HEK293 (cell line): Measurements from ENCODE around the gene CDC27.

ENCODE experiments used
- EGR2 ChIP-seq: fragments of 450-650 bp; formaldehyde crosslinking; IDR thresholded peaks from 2 replicates; pipeline ENCODE4 v1.5.1; 2016; ENCODE audit warnings: low read depth, missing biosample characterization, missing genetic modification characterization
- HOXA7 ChIP-seq: sonication (generic); formaldehyde crosslinking; IDR thresholded peaks from 2 replicates; pipeline ENCODE4 v1.8.1; 2022; ENCODE audit warnings: missing genetic modification reagents, borderline replicate concordance
- IKZF3 ChIP-seq: fragments of 450-650 bp; IDR thresholded peaks from 2 replicates; pipeline ENCODE4 v1.5.0; 2018; ENCODE audit warnings: missing biosample characterization, mild to moderate bottlenecking, missing genetic modification characterization, moderate library complexity
- KLF16 ChIP-seq: fragments of 450-650 bp; formaldehyde crosslinking; IDR thresholded peaks from 2 replicates; pipeline ENCODE4 v1.5.1; 2017; ENCODE audit warnings: missing biosample characterization, missing genetic modification characterization
- MZF1 ChIP-seq: fragments of 450-650 bp; formaldehyde crosslinking; IDR thresholded peaks from 2 replicates; pipeline ENCODE4 v1.5.1; 2017; ENCODE audit warnings: missing biosample characterization, missing genetic modification characterization, borderline replicate concordance
- OSR2 ChIP-seq: fragments of 450-650 bp; formaldehyde crosslinking; IDR thresholded peaks from 2 replicates; pipeline ENCODE4 v1.5.1; 2016; ENCODE audit warnings: missing biosample characterization, missing genetic modification characterization
- OVOL3 ChIP-seq: fragments of 450-650 bp; formaldehyde crosslinking; IDR thresholded peaks from 2 replicates; pipeline ENCODE4 v1.5.1; 2016; ENCODE audit warnings: missing biosample characterization, missing genetic modification characterization
- PRDM10 ChIP-seq: fragments of 450-650 bp; formaldehyde crosslinking; IDR thresholded peaks from 2 replicates; pipeline ENCODE4 v1.5.1; 2016; ENCODE audit warnings: missing biosample characterization, missing genetic modification characterization
- SCRT2 ChIP-seq: fragments of 450-650 bp; formaldehyde crosslinking; IDR thresholded peaks from 2 replicates; pipeline ENCODE4 v1.5.1; 2016; ENCODE audit warnings: missing biosample characterization, missing genetic modification characterization
- SP2 ChIP-seq: fragments of 450-650 bp; formaldehyde crosslinking; IDR thresholded peaks from 2 replicates; pipeline ENCODE4 v1.5.1; 2016; ENCODE audit warnings: missing biosample characterization, missing genetic modification characterization
- SP3 ChIP-seq: fragments of 450-650 bp; formaldehyde crosslinking; IDR thresholded peaks from 2 replicates; pipeline ENCODE4 v1.5.1; 2016; ENCODE audit warnings: missing biosample characterization, missing genetic modification characterization
- YY1 ChIP-seq: fragments of 450-650 bp; formaldehyde crosslinking; IDR thresholded peaks from 2 replicates; pipeline ENCODE4 v1.5.1; 2018; ENCODE audit warnings: missing biosample characterization, missing genetic modification characterization
- ZBTB17 ChIP-seq: fragments of 450-650 bp; formaldehyde crosslinking; IDR thresholded peaks from 2 replicates; pipeline ENCODE4 v1.5.1; 2016; ENCODE audit warnings: missing biosample characterization, missing genetic modification characterization
- ZFP41 ChIP-seq: fragments of 450-650 bp; formaldehyde crosslinking; IDR thresholded peaks from 2 replicates; pipeline ENCODE4 v1.5.1; 2016; ENCODE audit warnings: missing biosample characterization, missing genetic modification characterization, borderline replicate concordance
- ZNF140 ChIP-seq: fragments of 450-650 bp; formaldehyde crosslinking; IDR thresholded peaks from 2 replicates; pipeline ENCODE4 v1.5.1; 2016; ENCODE audit warnings: missing biosample characterization, missing genetic modification characterization
- ZNF157 ChIP-seq: fragments of 450-650 bp; formaldehyde crosslinking; IDR thresholded peaks from 2 replicates; pipeline ENCODE4 v1.5.1; 2016; ENCODE audit warnings: missing biosample characterization, missing genetic modification characterization
- ZNF16 ChIP-seq: fragments of 450-650 bp; formaldehyde crosslinking; IDR thresholded peaks from 2 replicates; pipeline ENCODE4 v1.5.1; 2016; ENCODE audit warnings: low read depth, missing biosample characterization, missing genetic modification characterization
- ZNF18 ChIP-seq: fragments of 450-650 bp; formaldehyde crosslinking; IDR thresholded peaks from 2 replicates; pipeline ENCODE4 v1.5.1; 2016; ENCODE audit warnings: missing biosample characterization, missing genetic modification characterization
- ZNF214 ChIP-seq: fragments of 450-650 bp; formaldehyde crosslinking; IDR thresholded peaks from 2 replicates; pipeline ENCODE4 v1.5.1; 2017; ENCODE audit warnings: missing biosample characterization, mild to moderate bottlenecking, missing genetic modification characterization, borderline replicate concordance
- ZNF280C ChIP-seq: fragments of 450-650 bp; formaldehyde crosslinking; IDR thresholded peaks from 2 replicates; pipeline ENCODE4 v1.5.1; 2016; ENCODE audit warnings: missing biosample characterization, missing genetic modification characterization
- ZNF335 ChIP-seq: fragments of 450-650 bp; formaldehyde crosslinking; conservative IDR thresholded peaks from 2 replicates; pipeline ENCODE4 v1.5.1; 2016; ENCODE audit warnings: missing biosample characterization, missing genetic modification characterization
- ZNF501 ChIP-seq: fragments of 450-650 bp; formaldehyde crosslinking; IDR thresholded peaks from 2 replicates; pipeline ENCODE4 v1.5.1; 2016; ENCODE audit warnings: missing biosample characterization, missing genetic modification characterization
- ZNF510 ChIP-seq: fragments of 450-650 bp; formaldehyde crosslinking; IDR thresholded peaks from 2 replicates; pipeline ENCODE4 v1.5.1; 2018; ENCODE audit warnings: mild to moderate bottlenecking, missing genetic modification characterization, missing biosample characterization; ENCODE audit not compliant: insufficient replicate concordance
- ZNF529 ChIP-seq: fragments of 450-650 bp; formaldehyde crosslinking; IDR thresholded peaks from 2 replicates; pipeline ENCODE4 v1.5.1; 2017; ENCODE audit warnings: missing genetic modification characterization, missing biosample characterization; ENCODE audit not compliant: insufficient replicate concordance
- ZNF561 ChIP-seq: fragments of 450-650 bp; IDR thresholded peaks from 2 replicates; pipeline ENCODE4 v1.5.1; 2018; ENCODE audit warnings: missing biosample characterization, missing genetic modification characterization, borderline replicate concordance
- ZNF610 ChIP-seq: fragments of 450-650 bp; formaldehyde crosslinking; IDR thresholded peaks from 2 replicates; pipeline ENCODE4 v1.5.1; 2016; ENCODE audit warnings: missing biosample characterization, missing genetic modification characterization, borderline replicate concordance
- ZNF621 ChIP-seq: fragments of 450-650 bp; formaldehyde crosslinking; IDR thresholded peaks from 2 replicates; pipeline ENCODE4 v1.5.1; 2017; ENCODE audit warnings: missing biosample characterization, missing genetic modification characterization
- ZNF670 ChIP-seq: fragments of 450-650 bp; formaldehyde crosslinking; IDR thresholded peaks from 2 replicates; pipeline ENCODE4 v1.5.1; 2016; ENCODE audit warnings: missing biosample characterization, missing genetic modification characterization, low read depth
- ZNF677 ChIP-seq: fragments of 450-650 bp; IDR thresholded peaks from 2 replicates; pipeline ENCODE4 v1.5.0; 2018; ENCODE audit warnings: missing biosample characterization, mild to moderate bottlenecking, missing genetic modification characterization, moderate library complexity
- ZNF837 ChIP-seq: fragments of 450-650 bp; formaldehyde crosslinking; IDR thresholded peaks from 2 replicates; pipeline ENCODE4 v1.5.1; 2016; ENCODE audit warnings: missing biosample characterization, missing genetic modification characterization
- ZSCAN18 ChIP-seq: fragments of 450-650 bp; formaldehyde crosslinking; IDR thresholded peaks from 2 replicates; pipeline ENCODE4 v1.5.1; 2016; ENCODE audit warnings: missing biosample characterization, missing genetic modification characterization

The CDC27 gene

GRCh38 chr17:47229535-47230443, 40.7 kb upstream of the CDC27 start (continued):
- TF ChIP-seq OVOL3 = no peak
- peak; percentile 67 for TF ChIP-seq IKZF3 (tag by site-specific recombination)
- TF ChIP-seq SP3 = no peak; the same call in 1 of the 2 replicates
- TF ChIP-seq ZBTB17 = peak; percentile 100
- no peak for TF ChIP-seq ZNF670 (tag by site-specific recombination)
- no peak for TF ChIP-seq ZNF621 (tag by site-specific recombination)
- no peak for TF ChIP-seq ZNF837 (tag by site-specific recombination)
- peak; percentile 95 for TF ChIP-seq SCRT2
- no peak for TF ChIP-seq YY1
- no peak for TF ChIP-seq ZNF610 (tag by site-specific recombination)
- no peak for TF ChIP-seq ZNF677 (tag by site-specific recombination)
- TF ChIP-seq ZNF501 = peak; percentile 73; the same call in 1 of the 2 replicates
- TF ChIP-seq HOXA7 (CRISPR knock-in tag) = no peak
- TF ChIP-seq SP2 (tag by site-specific recombination) = no peak
- no peak for TF ChIP-seq ZNF157 (tag by site-specific recombination)
- no peak for TF ChIP-seq ZNF529 (tag by site-specific recombination)
- TF ChIP-seq ZNF214 (tag by site-specific recombination) = no peak
- TF ChIP-seq ZSCAN18 (tag by site-specific recombination) = no peak
- TF ChIP-seq PRDM10 = 0 out of 2 replicates have a peak, but pooled peaks have one; percentile 31
- TF ChIP-seq ZNF140 = no peak
- no peak for TF ChIP-seq ZNF510 (tag by site-specific recombination)
- TF ChIP-seq ZNF16 (tag by site-specific recombination) = no peak
- TF ChIP-seq MZF1 (tag by site-specific recombination) = peak; percentile 73; the same call in 1 of the 2 replicates
- peak; percentile 67 for TF ChIP-seq ZNF561
- TF ChIP-seq OSR2 (tag by site-specific recombination) = no peak
- peak; percentile 84 for TF ChIP-seq EGR2 (tag by site-specific recombination)
- no peak for TF ChIP-seq ZNF18
- TF ChIP-seq ZFP41 (tag by site-specific recombination) = no peak
- TF ChIP-seq ZNF335 = peak; percentile 56
- TF ChIP-seq ZNF280C (tag by site-specific recombination) = no peak
- no peak for TF ChIP-seq KLF16 (tag by site-specific recombination)
